ENCODE measurements around the gene LGALS3. TPM values are rescaled to one million over a fixed set of nuclear protein-coding genes. Genes with fewer than 3 reads are reported as not detected.

LGALS3 gene
- total and polyA plus RNA-seq, 2 donors from 2014 or later: 235 to 241 TPM

DNA sequence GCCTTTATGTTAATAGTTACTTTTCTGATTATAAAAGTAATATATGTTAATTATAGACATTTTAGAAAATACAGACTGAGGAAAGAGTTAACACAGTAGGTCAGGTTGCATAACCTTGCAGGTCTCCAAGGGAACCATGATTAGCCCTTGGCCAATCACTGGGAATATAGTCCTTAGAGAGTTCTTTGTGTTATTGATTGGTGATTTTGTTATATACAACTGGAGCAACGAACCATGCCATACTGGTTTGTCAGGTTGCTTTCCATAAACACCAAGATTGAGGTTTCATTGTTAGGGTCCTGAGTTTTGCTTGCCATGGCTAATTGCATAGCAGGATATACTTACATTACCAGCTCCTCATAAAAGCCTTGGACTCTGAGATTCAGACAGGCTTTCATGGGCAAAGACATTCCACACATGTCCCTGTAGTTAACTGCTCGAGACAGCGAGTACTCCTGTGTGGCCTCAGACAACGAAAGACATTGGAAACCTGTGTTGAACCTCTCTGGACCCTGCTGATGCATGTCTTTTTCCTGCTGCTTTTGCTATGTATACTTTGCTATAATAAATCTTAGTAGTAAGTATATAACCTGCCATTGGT, 43.9 kb upstream of the LGALS3 start:
- DNase-seq (no peak), FAIRE-seq (no peak)
- Histone ChIP-seq H3K4me1 (ENCODE audit: control insufficient read depth in 2 of 3, insufficient read depth in 2 of 3, low read depth in 1 of 3, low read length in 3 of 3) (no peaks in the 10 kb centered on the region), H3K27ac (ENCODE audit: low read depth in 2 of 2, low read length in 2 of 2) (no peak overlapping the region), H3K4me3 (ENCODE audit: low read length in 3 of 3) (no peak overlapping the region), H3K9me3 (ENCODE audit: control insufficient read depth in 2 of 3, insufficient read depth in 1 of 3, low read length in 3 of 3) (no peaks in the 10 kb centered on the region), H3K9ac (ENCODE audit: low read length in 3 of 3) (no peak overlapping the region), H3K27me3 (ENCODE audit: control insufficient read depth, insufficient read depth, low read length) (no peaks in the 10 kb centered on the region), H3K36me3 (ENCODE audit: control insufficient read depth in 2 of 3, insufficient read depth in 3 of 3, low read length in 3 of 3) (no peaks in the 10 kb centered on the region)
- TF ChIP-seq, protein P1, sequence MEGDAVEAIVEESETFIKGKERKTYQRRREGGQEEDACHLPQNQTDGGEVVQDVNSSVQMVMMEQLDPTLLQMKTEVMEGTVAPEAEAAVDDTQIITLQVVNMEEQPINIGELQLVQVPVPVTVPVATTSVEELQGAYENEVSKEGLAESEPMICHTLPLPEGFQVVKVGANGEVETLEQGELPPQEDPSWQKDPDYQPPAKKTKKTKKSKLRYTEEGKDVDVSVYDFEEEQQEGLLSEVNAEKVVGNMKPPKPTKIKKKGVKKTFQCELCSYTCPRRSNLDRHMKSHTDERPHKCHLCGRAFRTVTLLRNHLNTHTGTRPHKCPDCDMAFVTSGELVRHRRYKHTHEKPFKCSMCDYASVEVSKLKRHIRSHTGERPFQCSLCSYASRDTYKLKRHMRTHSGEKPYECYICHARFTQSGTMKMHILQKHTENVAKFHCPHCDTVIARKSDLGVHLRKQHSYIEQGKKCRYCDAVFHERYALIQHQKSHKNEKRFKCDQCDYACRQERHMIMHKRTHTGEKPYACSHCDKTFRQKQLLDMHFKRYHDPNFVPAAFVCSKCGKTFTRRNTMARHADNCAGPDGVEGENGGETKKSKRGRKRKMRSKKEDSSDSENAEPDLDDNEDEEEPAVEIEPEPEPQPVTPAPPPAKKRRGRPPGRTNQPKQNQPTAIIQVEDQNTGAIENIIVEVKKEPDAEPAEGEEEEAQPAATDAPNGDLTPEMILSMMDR (IDR thresholded peaks at IDR 0.05; ENCODE audit: borderline replicate concordance, extremely low read depth, insufficient read depth): no peak
- intact Hi-C loops (cut with DNase I): no loop called here

DNA sequence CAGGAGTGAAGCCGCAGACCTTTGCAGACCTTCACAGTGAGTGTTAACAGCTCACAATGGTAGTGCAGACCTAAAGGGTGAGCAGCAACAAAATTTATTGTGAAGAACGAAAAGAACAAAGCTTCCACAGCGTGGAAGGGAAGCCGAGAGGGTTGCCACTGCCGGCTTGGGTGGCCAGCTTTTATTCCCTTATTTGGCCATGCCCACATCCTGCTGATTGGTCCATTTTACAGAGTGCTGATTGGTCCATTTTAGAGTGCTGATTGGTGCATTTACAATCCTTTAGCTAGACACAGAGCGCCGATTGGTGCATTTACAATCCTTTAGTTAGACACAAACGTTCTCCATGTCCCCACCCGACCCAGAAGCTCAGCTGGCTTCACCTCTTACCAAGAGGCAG, 42.1 kb upstream of the LGALS3 start:
- no peaks in the 10 kb centered on the region for H3K36me3 ChIP-seq (ENCODE audit: control insufficient read depth in 2 of 3, insufficient read depth in 3 of 3, low read length in 3 of 3)
- no peak overlapping the region for H3K4me3 ChIP-seq (ENCODE audit: low read length in 3 of 3)
- intact Hi-C loops (cut with DNase I): no loop called here
- no peak overlapping the region for H3K27ac ChIP-seq (ENCODE audit: low read depth in 2 of 2, low read length in 2 of 2)
- TF ChIP-seq, protein P1 (IDR thresholded peaks at IDR 0.05; ENCODE audit: borderline replicate concordance, extremely low read depth, insufficient read depth): no peak
- H3K9me3 ChIP-seq (ENCODE audit: control insufficient read depth in 2 of 3, insufficient read depth in 1 of 3, low read length in 3 of 3): no peaks in the 10 kb centered on the region
- no peak overlapping the region for H3K9ac ChIP-seq (ENCODE audit: low read length in 3 of 3)
- H3K27me3 ChIP-seq (ENCODE audit: control insufficient read depth, insufficient read depth, low read length): no peaks in the 10 kb centered on the region
- no peak for FAIRE-seq
- DNase-seq: no peak
- H3K4me1 ChIP-seq (ENCODE audit: control insufficient read depth in 2 of 3, insufficient read depth in 2 of 3, low read depth in 1 of 3, low read length in 3 of 3): no peaks in the 10 kb centered on the region

DNA sequence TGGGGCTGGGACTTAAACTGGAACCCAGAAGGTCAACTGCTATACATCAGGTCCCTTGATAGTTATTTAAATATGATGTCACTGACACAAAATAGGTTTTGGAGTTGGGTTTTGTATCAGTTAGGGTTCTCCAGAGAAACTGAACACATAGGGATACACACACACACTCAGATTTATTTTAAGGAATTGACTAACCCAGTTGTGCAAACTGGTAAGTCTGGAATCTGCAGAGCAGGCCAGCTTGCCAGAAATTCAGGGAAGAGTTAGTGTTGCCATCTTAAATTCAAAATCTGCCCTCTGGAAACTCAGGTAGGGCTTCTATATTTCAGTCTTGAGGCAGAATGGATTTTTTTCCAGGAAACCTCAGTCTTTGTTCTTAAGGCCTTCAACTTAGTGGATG, 40.7 kb upstream of the LGALS3 start:
- FAIRE-seq (no peak), DNase-seq (no peak)
- Histone ChIP-seq H3K4me3 (ENCODE audit: low read length in 3 of 3) (no peak overlapping the region), H3K9me3 (ENCODE audit: control insufficient read depth in 2 of 3, insufficient read depth in 1 of 3, low read length in 3 of 3) (no peaks in the 10 kb centered on the region), H3K9ac (ENCODE audit: low read length in 3 of 3) (no peak overlapping the region), H3K4me1 (ENCODE audit: control insufficient read depth in 2 of 3, insufficient read depth in 2 of 3, low read depth in 1 of 3, low read length in 3 of 3) (no peaks in the 10 kb centered on the region), H3K36me3 (ENCODE audit: control insufficient read depth in 2 of 3, insufficient read depth in 3 of 3, low read length in 3 of 3) (no peaks in the 10 kb centered on the region), H3K27me3 (ENCODE audit: control insufficient read depth, insufficient read depth, low read length) (no peaks in the 10 kb centered on the region), H3K27ac (ENCODE audit: low read depth in 2 of 2, low read length in 2 of 2) (no peak overlapping the region)
- intact Hi-C loops (cut with DNase I): no loop called here
- TF ChIP-seq, protein P1 (IDR thresholded peaks at IDR 0.05; ENCODE audit: borderline replicate concordance, extremely low read depth, insufficient read depth): no peak

DNA sequence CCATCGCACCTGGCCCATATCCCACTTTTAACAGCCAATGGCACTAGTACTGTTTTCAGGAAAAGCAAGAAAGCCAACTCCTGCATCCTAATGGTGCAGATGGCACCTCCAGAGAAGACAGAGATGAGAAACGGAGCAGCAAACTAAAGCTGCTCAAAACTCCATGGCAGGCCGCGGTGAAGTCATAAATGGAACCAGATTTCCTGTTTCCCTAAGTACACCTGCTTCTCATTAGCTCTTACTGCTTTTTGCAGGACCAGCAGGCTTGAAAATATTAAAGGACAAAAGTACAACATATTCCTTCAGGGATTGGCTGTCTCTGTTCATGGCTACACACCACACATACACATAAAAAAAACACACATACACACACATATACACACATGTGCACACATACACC, 36.7 kb upstream of the LGALS3 start:
- Histone ChIP-seq H3K27me3 (ENCODE audit: control insufficient read depth, insufficient read depth, low read length) (no peaks in the 10 kb centered on the region), H3K9ac (ENCODE audit: low read length in 3 of 3) (no peak overlapping the region), H3K27ac (ENCODE audit: low read depth in 2 of 2, low read length in 2 of 2) (no peak overlapping the region), H3K9me3 (ENCODE audit: control insufficient read depth in 2 of 3, insufficient read depth in 1 of 3, low read length in 3 of 3) (no peaks in the 10 kb centered on the region), H3K36me3 (ENCODE audit: control insufficient read depth in 2 of 3, insufficient read depth in 3 of 3, low read length in 3 of 3) (no peaks in the 10 kb centered on the region), H3K4me3 (ENCODE audit: low read length in 3 of 3) (no peak overlapping the region), H3K4me1 (ENCODE audit: control insufficient read depth in 2 of 3, insufficient read depth in 2 of 3, low read depth in 1 of 3, low read length in 3 of 3) (no peaks in the 10 kb centered on the region)
- DNase-seq: no peak
- intact Hi-C loops (cut with DNase I): no loop called here
- no peak for FAIRE-seq
- TF ChIP-seq, protein P1 (IDR thresholded peaks at IDR 0.05; ENCODE audit: borderline replicate concordance, extremely low read depth, insufficient read depth): no peak
